T follicular helper cell (primary cell): Measurements from ENCODE around the gene OSBPL6.
"Not testable (repeated sequence)": the region's sequence is repeated elsewhere in the genome, so short reads cannot be mapped to it uniquely, and the experiment has no call there.

Experiments
- DNase-seq: peaks from one replicate; pipeline ENCODE4 v3.0.0-alpha.2; 2020; ENCODE audit warnings: low read depth

OSBPL6 gene

DNA sequence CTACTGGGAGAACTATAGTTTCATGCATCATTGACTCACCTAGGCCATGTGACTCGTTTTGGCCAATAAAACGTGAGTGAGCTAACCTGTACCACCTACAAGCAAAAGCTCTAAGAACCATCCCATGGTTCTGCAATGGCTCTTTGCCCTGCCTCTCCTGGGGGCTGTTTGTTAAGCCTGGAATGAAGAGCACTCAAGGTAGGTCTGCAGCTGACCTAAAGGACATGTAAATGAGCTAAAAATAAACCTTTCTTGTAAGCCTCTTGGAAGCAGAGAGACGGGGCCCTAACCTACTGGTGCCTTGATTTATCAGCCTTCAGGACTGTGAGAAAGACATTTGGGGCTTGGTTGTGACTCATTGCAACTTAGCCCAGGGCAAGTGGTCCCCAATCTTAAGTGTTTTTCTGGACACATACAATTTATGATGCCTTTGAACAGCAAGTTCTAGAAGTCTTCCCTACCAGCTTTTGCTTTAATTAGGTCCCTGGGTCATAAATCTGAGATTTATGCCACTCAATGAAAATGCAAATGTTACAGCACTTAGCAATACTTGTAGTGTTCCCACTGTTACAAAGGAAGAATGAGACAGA is 107.4 kb downstream of the OSBPL6 start:
- no peak for DNase-seq

GRCh38 chr2:178304333-178304732 is 110.0 kb downstream of the OSBPL6 start:
- DNase-seq: no peak

GRCh38 chr2:178306352-178307073 is 112.2 kb downstream of the OSBPL6 start:
- DNase-seq: no peak

DNA sequence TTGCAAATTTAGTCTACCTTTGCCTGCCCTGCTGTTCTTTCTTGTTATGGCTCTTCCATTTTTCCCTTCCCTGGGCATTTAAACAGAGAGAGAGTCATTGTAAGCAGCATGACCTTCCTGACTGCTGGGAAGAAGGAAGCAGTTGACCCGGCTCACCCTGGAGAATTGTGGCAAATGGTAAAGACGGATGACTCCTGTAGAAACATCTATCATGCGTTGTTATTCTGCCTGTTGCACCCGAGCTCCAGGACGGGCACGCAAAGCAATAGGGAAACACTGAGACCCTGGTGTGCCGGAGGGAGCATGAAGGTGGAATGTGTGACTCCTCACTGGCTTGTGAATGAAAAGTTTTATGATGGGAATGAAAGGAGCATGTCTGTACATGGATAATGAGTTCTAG is 113.3 kb downstream of the OSBPL6 start:
- DNase-seq: no peak

DNA sequence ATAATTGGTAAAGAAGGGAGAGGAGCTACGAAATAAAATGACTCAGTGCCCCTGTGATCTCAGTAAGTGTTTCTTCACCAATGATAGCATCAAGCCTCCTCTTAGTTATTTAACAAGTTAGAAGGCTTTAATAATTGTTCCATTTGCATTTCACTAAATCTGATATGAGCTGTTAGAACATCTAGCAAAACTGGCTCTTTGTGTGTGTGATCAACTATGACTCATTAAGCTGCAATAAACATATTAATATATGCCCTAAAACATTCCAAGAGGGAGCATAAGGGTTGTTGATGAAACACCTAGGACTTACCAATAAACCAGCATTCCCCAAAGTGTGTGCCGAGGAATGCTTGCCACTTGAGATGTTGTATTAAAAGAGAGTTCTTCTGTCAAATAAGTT is 115.2 kb downstream of the OSBPL6 start:
- DNase-seq: no peak

DNA sequence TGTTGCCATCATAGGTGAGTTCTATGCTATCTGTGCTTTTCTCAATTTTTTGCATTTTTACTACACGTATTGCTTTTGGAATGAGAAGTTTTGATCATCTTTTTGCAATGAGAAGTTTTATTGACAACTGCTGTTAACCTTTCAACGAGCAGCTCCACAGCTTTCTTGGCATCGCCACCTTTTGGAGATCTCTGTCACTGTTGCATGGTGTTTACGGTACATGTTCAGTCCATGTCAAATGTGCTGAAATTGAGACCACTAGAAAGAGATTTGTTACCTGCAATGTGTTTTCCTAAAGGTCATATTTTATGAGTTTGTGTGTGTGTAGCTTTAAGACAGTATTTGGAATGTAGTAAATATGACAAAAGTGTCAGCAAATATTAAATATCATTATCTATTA is 120.8 kb downstream of the OSBPL6 start:
- no peak for DNase-seq

DNA sequence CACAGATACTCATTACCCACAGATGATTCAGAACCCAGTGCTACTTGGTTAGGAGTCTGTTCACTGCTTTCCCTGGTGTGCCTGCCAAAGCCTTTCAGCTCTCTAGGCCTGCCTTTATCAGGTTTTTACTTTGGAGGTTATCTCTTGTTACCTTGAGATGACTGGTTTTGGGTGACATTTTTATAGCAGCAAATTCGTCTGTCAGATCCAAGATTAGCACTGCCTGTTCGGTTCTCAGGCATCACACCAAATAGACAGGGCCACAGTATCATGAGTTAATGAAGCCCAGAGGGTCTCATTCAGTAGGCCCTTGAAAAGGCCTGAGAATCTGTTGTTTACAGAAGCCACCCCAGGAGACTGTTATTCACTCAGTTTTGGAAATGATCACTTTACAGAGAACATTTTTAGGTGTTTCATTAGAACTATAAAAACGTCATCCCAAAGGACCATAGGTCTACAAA is 121.2 kb downstream of the OSBPL6 start:
- no peak for DNase-seq

DNA sequence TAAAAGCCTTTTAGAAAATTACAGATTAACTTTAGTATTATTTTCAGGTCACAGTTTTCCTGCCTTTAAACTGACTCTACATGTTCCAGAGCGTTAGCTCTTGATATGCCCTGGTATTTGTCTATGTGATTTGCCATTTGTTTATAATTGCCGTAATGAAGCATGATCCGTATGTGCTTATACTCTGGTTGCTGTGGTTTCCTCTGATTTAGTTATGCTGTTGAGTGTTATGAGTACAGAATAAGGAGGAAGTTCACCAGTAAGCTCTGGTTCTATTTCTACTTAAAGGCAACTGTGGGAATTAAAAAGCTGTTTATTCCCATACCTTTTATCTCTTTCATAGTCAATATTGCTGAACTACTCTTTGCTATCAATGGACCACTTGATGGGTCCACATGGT is 123.5 kb downstream of the OSBPL6 start:
- DNase-seq: no peak

DNA sequence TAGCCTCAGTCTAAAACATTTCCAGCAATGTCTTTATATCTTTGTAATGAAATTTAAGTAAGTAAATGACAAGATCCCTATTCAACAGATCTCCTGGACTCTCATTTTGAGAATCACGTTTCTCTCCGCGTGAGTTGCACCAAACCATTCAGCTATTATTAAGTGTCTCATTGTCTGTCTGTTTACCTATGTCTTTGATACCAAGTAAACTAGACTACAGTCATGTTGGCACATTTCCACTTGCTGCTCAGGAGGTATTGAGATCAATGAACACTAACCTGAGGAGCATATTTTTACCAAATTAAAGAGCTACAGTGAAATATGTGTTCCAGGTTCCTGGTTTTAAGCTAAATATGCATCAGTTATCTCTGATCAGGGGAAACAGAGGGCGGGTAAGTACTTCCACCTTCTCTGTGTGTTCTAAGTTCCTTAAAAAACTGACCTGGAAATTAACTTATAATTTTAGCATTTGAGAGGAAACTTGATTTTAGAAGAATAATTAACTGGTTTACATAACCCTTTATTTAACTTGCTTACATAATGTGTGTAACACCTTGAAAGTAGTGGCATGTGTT is 125.8 kb downstream of the OSBPL6 start:
- no peak for DNase-seq

DNA sequence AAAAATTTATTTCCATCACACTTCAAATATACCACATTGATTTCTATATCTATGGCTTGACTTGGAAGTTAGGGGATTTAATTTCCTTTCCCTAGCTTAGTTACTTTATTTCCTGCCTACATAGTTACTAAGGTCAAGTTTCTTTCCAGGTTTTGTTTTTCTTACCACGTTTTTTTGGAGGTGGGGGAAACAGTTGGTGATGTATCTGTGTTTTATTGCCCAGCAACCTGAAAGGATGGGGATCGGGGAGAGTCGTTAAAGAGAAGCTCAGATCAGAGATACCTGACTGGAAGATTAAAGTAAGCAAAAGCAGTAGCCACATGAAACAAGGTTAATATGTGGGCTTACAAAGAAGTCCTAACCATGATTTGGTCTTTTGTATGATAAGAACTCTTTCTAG is 127.8 kb downstream of the OSBPL6 start:
- DNase-seq: no peak

GRCh38 chr2:178323331-178323730 is 129.0 kb downstream of the OSBPL6 start:
- not testable (repeated sequence) for DNase-seq

GRCh38 chr2:178324077-178324476 is 129.8 kb downstream of the OSBPL6 start:
- DNase-seq: no peak

- DNase-seq: no peak
Measured at GRCh38 chr2:178325268-178325667, 131.0 kb downstream of the OSBPL6 start.

DNA sequence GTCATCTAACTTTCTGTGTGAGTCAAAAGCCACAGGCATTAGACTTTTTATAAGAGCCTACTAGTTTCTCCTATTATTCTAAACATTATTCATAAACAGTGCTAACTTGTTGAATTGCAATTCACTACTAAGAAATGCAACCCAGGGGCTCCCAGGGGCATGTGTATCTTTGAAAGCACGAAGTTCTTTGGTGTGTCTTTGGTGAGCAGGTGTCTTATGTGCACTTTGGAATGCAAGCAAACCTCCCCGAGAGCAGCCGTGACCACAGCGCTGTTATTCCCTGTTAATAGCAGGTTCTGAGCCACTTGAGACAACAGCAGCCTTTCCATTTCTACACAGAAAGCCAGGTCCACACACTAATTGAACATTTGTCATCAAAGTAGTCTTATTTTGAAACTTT is 133.2 kb downstream of the OSBPL6 start:
- DNase-seq: no peak

DNA sequence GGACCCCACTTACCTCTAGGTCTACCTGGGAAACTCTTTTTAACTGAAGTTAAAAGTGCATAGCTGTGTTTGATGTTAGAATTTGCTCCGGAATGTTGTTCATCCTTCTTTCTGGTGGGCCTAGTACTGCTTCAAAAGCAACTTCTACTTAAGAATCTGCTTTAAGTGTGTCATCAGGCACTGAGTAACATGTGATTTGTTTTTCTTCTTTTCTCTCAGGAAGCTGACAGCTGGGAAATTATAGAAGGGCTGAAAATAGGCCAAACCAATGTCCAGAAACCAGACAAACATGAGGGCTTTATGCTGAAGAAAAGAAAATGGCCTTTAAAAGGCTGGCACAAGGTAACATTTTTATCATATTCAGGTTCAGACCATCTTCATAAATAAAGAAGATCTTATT is 133.7 kb downstream of the OSBPL6 start:
- DNase-seq: no peak

- DNase-seq: no peak
Measured at GRCh38 chr2:178330175-178331017, 136.1 kb downstream of the OSBPL6 start.

- DNase-seq: no peak
Measured at GRCh38 chr2:178331474-178332432, 137.4 kb downstream of the OSBPL6 start.

DNA sequence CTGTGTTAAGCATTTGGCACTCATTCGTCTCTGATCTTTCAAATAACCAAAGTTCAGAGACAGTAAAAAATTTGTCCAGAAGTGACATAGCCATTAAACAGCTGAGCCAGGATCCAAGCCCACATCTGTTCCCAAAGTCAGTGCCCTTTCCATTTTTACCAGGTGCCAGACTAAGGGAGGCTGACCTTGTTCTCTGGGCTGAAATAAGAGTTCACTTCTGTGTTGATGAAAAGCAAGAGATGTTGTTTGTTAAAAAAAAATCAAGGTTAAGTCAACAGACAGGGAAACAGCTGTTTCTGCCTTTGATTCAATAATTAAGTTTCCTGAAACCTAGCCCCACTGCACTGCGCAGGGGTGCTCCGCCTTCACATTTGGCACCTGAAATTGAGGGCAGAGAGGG is 139.5 kb downstream of the OSBPL6 start:
- DNase-seq: no peak

GRCh38 chr2:178335230-178335629 is 140.9 kb downstream of the OSBPL6 start:
- DNase-seq: no peak

GRCh38 chr2:178344121-178344520 is 149.8 kb downstream of the OSBPL6 start:
- DNase-seq: no peak

DNA sequence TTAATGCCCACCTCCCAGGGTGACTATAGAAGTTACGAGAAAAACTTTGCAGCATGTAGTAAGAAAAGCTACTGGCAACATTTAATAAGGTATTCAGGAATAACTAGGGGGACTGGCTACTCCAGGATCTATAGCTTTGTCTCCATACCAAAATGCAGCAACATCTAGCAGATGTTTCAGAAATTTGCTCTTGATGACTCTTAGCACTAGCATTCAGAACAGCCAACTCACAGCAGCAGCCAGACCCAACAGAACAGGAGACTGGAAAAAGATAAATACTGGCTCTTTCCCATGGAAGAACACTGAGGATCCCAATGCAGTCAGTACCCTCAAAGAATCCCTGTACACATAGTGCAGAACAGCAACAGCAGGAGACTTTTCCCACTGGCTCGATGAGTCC is 151.6 kb downstream of the OSBPL6 start:
- no peak for DNase-seq
